GM18526 (cell line): Measurements from ENCODE around the gene SLC22A3.

Experiments
- POLR2A ChIP-seq: IDR thresholded peaks from 3 replicates; pipeline ENCODE4 v1.6.1; 2011; ENCODE audit not compliant: insufficient read length; ENCODE audit errors: extremely low read depth

Gene SLC22A3

DNA sequence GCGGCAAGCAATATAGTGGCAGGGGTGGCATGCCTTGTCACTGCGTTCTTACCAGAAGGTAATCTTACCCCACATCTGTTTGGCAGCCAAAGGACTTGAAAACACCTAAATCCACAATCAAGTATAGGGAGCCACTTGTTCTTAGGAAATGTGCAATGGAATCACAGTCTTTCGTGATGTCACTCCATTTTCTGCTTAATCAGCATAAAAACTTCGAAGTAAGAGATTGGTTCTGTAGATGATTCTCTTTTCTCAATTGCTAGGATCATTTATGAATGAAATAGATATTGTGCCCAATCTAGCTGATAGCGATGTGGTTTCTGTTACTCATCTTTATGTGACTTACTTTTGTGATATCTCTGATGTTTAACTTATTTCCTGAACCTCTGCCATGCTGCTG lies 89.0 kb downstream of the SLC22A3 start:
- TF ChIP-seq POLR2A: no peak

- TF ChIP-seq POLR2A: no peak
Measured at GRCh38 chr6:160437775-160438174, 89.6 kb downstream of the SLC22A3 start.

GRCh38 chr6:160438481-160438880 lies 90.3 kb downstream of the SLC22A3 start:
- no peak for TF ChIP-seq POLR2A

- no peak for TF ChIP-seq POLR2A
Measured at GRCh38 chr6:160439751-160440150, 91.6 kb downstream of the SLC22A3 start.

DNA sequence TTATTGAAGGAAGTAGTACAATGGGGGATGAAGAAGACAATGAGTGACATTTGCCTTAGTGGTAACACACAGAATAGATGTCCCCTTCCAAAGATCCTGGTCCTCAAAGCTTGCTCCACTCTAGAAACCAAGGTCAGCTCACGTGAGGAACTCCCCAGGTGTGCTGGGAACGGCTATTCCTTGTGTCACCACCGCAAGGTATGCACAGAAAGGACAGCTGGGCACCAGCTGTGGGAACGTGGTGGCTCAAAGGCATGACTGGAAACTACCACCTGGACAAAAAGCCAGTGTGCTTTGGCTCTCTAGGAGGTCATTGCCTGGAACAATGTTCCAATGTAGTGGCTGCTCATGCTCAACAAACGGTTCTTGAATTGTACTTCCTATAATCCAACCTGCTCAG lies 94.0 kb downstream of the SLC22A3 start:
- TF ChIP-seq POLR2A: no peak

DNA sequence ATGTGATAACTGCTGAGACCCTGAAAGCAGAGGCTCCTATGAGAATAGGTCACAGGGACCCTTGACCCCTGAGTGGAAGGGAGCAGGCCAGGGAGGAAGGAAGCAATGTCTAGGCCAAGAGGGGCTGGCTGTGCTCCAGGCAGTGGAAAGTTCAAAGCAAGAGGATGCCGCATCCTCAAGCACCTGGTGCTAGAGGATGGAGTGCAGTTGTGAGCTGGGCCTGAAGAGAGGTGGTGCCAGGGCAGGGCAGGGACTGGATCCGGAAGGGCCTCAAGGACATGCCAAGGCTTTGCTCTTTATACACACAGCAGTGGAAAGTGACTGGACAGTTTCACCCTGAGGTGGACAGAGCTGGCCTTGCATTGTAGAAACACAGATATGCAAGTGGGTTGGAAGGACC lies 97.0 kb downstream of the SLC22A3 start:
- TF ChIP-seq POLR2A: no peak

GRCh38 chr6:160447350-160447749 lies 99.2 kb downstream of the SLC22A3 start:
- no peak for TF ChIP-seq POLR2A

GRCh38 chr6:160450849-160451248 lies 102.7 kb downstream of the SLC22A3 start:
- no peak for TF ChIP-seq POLR2A

GRCh38 chr6:160454303-160454702 lies 106.1 kb downstream of the SLC22A3 start:
- TF ChIP-seq POLR2A: no peak

GRCh38 chr6:160455081-160455480 lies 106.9 kb downstream of the SLC22A3 start:
- no peak for TF ChIP-seq POLR2A

DNA sequence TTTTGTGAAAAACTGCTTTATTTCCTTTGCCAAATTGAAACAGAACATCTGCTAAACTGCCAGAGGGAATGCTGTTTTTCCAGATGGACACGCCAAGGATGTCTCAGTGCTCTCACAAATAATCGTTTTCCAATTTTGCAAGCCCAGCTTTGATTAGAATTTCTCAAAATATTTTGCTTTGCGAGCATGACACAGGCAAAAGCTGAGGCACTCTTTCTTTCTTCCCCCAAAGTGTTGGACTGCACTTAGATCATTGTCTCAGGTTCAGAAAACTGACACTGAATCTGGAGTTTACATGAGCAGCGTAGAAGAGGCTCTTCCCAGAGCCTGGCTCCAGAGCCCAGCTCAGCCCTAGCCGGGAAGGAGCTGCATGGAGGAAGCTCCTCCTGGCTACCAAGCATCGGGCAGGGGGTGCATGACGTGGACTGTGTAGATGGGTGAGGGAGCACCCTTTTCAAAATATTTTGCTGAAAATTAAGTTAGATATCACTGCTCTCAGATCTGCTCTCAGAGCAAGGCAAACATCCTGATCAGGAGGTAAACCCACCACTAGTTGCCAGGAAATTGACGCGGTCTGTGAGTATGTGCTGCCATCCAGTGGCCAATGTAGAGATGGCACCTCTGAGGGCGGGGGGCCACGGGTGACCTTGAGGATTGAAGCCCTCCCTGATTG lies 107.5 kb downstream of the SLC22A3 start:
- no peak for TF ChIP-seq POLR2A

GRCh38 chr6:160456214-160456546 lies 108.0 kb downstream of the SLC22A3 start:
- TF ChIP-seq POLR2A: no peak

DNA sequence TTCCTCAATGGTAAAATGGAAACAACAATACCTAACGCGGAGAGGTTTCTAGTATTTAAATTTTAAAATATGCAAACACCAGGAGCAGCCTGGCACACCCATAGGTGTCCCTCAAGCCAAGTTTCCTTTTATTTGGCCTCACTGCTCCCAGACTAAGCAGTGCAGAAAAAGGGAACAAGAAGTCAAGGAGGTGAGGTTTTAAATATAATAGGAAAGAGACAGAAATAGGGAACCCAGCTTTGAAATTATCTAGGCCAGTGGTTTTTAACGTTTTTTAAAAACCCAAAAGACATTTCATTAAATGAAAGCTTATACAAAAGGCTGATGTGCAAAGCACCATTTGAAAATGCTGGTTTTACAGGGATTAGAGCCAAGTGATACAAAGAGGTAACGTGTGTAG lies 109.6 kb downstream of the SLC22A3 start:
- TF ChIP-seq POLR2A: no peak

DNA sequence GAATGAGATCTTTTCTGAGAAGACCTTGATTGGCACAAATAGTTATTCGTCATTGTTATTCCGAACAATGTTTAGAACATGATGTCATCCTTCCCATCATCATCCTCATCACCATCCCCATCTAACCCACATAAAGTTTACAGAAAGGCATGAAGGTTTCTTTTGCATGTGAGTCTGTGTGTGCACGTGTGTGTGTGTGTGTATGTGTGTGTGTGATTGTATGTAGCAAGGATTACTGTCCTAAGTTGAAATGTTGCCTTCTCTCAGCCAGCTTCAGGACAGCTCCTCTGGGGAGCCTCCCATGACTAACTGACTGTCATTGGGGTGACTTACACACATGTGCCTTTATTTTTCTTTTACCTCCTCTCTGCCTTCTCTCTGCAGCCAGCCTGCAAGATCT lies 113.5 kb downstream of the SLC22A3 start:
- no peak for TF ChIP-seq POLR2A

DNA sequence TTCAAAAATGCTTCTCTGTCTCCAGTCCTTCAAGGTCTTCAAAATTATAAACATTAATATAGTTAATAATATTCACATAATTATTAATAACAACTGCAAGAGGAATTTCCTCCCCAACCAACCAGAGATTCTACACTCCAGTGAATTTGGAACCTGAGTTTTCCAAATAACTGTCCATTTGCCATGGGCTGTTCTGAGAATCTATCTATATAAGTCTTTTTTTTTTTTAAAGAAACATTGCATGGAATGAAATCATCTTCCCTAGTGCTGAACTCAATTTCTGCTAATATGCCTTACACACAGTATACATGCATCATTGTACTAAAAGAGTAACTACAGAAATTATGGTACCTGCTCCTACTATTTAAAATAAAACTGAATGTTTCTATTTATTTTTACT lies 113.9 kb downstream of the SLC22A3 start:
- no peak for TF ChIP-seq POLR2A

DNA sequence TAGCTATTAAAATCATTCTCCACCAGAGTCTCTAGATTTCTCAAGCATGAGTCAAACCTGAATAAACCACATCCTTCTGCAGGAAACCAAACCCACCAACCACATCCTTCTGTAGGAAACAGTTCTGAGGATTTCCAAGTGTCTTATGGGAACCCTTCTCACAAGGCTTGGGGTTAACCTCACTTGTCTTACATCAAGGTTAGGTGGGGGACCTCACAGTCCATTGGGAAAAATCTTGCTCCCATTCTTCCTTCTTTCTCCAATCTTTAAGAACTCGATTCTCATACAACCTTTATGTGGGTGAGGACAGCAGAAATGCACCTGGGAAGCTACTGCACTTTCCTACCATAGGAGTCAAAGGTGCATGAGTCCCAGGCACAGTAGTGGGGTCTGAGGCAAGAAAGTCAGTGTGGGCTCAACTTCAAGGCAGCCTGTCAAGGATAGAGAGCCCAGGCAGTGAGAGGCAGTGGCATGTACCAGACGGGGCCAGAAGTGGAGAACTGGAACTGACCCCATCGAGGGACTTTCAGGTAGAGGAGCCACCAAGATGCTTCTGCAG lies 114.5 kb downstream of the SLC22A3 start:
- no peak for TF ChIP-seq POLR2A

- no peak for TF ChIP-seq POLR2A
Measured at GRCh38 chr6:160464744-160465143, 116.6 kb downstream of the SLC22A3 start.
